Motor neuron (in vitro differentiated cells): ENCODE data around the gene SELENOO. TPM values are rescaled to one million over a fixed set of nuclear protein-coding genes. Genes with fewer than 3 reads are reported as not detected.

Source experiments
- ATAC-seq, 8 experiments: fragments of 200-7000 bp; cut with Tn5 transposase; replicated peaks in 6 of 8; 2 replicates each; pipeline ENCODE4 v1.8.0; 2021; ENCODE audit warnings: mild to moderate bottlenecking in 8 of 8, moderate library complexity in 8 of 8
- H3K27ac ChIP-seq, 2 donors: fragments of 250-450 bp; sonication (Bioruptor Pico); 2 replicates each; pipeline ENCODE4 v1.9.0; 2021; ENCODE audit warnings: antibody characterized with exemption in 2 of 2, mild to moderate bottlenecking in 2 of 2, moderate library complexity in 1 of 2
- H3K4me1 ChIP-seq, 2 donors: fragments of 250-450 bp; sonication (Bioruptor Pico); replicated peaks in 1 of 2; 2 replicates each; pipeline ENCODE4 v1.6.1; 2021; ENCODE audit warnings: antibody characterized with exemption in 2 of 2, mild to moderate bottlenecking in 2 of 2, moderate library complexity in 1 of 2
- H3K4me3 ChIP-seq, 5 donors: fragments of 250-450 bp; sonication (Bioruptor Pico); 2 replicates each; pipeline ENCODE4 v1.9.0; 2021; ENCODE audit warnings: antibody characterized with exemption in 5 of 5, mild to moderate bottlenecking in 5 of 5, moderate library complexity in 4 of 5
- WGBS, 10 experiments: fragments of 450-650 bp; shearing (Covaris generic); methylation state at CpG; one replicate each; pipeline ENCODE4 v1.0.0; 2022; 5-methylcytosine and 5-hydroxymethylcytosine counted together
- in situ Hi-C, 9 experiments: fragments of 400-800 bp; cut with MboI; loops; one replicate each; pipeline ENCODE4 v1.15.0; 2021; ENCODE audit warnings: low sequenced_read_pairs in 9 of 9, low pct_unique_long_range_greater_than_20kb in 2 of 9; ENCODE audit not compliant: unreplicated experiment in 9 of 9
- total RNA-seq, 8 experiments: library from RNA; unstranded; fragments of 300-600 nt; gene quantifications; 2 replicates each; pipeline versions ENCODE4 v1.2.3 to v1.2.4, GENCODE V29; 2022

SELENOO gene
- total RNA-seq, 8 experiments from 2014 or later: 7.5 to 32.8 (median 11.2) TPM

DNA sequence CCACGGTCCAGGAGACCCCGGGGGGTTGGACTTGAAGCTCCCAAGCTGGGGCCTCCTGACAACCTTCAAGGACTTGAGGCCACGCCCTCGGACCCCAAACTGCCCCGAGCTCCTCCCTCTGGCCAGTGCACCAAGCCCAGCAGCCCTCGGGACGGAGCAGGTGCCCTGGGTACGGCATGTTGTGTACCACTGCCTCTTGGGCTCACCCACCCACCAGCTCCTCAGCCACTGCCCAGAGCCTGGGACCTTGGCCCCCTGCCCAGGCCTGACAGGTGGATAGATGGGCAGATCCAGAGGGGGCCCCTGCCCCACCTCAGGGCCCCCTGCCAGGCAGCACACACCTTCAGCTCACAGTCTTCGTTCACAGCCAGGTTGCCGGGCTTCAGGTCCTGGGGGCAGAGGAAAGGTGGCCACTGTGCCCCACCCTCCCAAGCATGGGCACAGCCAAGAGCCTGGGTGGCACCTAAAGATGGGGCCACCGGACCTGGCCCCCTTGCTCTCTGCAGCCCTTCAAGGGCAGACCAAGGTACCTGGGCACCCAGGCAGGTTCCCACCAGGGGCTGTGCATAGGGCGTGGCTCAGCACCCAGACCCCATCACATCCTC lies 55.5 kb downstream of the SELENOO start:
- H3K4me3 ChIP-seq: no peak overlapping the region
- H3K4me1 ChIP-seq: peaks cover 22 to 24% of the 10 kb centered on the region in 2 donors
- WGBS, 10 experiments: 80 to 90% methylated on average over 1 to 6 of the region's 12 CpGs; no CpG with 5 or more reads in 8 of the 10 experiments
- ATAC-seq: no peak
- in situ Hi-C loops: no loop called here
- no peak overlapping the region for H3K27ac ChIP-seq

- Histone ChIP-seq H3K4me3 (no peak overlapping the region), H3K27ac (no peak overlapping the region), H3K4me1 (peaks cover 16 to 19% of the 10 kb centered on the region in 2 donors)
- in situ Hi-C loops: no loop called here
- no peak for ATAC-seq
- 100% methylated on average over 2 of the region's 16 CpGs; no CpG with 5 or more reads in 9 of the 10 experiments for WGBS, 10 experiments
Observed at GRCh38 chr22:50257041-50257440, 56.2 kb downstream of the SELENOO start.

- 100% methylated on average over 2 of the region's 31 CpGs; no CpG with 5 or more reads in 9 of the 10 experiments for WGBS, 10 experiments
- in situ Hi-C loops: no loop called here
- Histone ChIP-seq H3K4me3 (no peak overlapping the region), H3K27ac (no peak overlapping the region), H3K4me1 (peaks cover 19 to 21% of the 10 kb centered on the region in 2 donors)
- no peak for ATAC-seq
Observed at GRCh38 chr22:50257451-50258360, 56.9 kb downstream of the SELENOO start.

GRCh38 chr22:50258361-50259292 lies 57.8 kb downstream of the SELENOO start:
- Histone ChIP-seq H3K4me1 (peaks cover 26 to 29% of the 10 kb centered on the region in 2 donors), H3K4me3 (no peak overlapping the region), H3K27ac (no peak overlapping the region)
- ATAC-seq: no peak
- in situ Hi-C loops: no loop called here
- WGBS, 10 experiments: 20 to 100% (median 83%) methylated on average over 1 to 15 of the region's 24 CpGs; no CpG with 5 or more reads in 4 of the 10 experiments

GRCh38 chr22:50259302-50259701 lies 58.5 kb downstream of the SELENOO start:
- H3K27ac ChIP-seq: no peak overlapping the region
- 100% methylated on average over 2 to 10 of the region's 15 CpGs; no CpG with 5 or more reads in 6 of the 10 experiments for WGBS, 10 experiments
- peaks cover 26 to 29% of the 10 kb centered on the region in 2 donors for H3K4me1 ChIP-seq
- no peak overlapping the region for H3K4me3 ChIP-seq
- in situ Hi-C loops: no loop called here
- no peak for ATAC-seq

DNA sequence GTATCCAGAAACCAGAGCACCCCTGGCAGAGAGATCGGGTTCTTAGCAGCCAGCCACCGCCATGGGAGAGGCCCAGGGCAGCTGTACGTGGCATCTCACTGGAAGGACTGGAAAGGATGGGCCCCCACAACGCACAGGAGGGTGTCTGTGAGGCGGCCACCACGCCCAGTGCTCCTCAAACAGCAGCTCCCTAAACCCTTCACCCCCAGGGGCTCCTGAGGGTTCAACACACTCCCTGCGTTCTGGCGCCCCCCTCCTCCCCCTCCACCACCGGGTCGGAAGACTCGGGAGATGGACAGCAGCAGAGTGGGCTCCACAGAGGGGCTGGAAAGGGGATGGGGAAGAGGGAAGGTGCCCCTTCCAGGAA lies 59.6 kb downstream of the SELENOO start:
- peak overlapping the region; percentile 83 to 87 for H3K27ac ChIP-seq
- peaks cover 26 to 29% of the 10 kb centered on the region in 2 donors for H3K4me1 ChIP-seq
- ATAC-seq: peak in 3 of 8 experiments; percentile 4 to 8 (median 5)
- in situ Hi-C loops: loop anchor here in 1 of 9 experiments (10.0 kb wide), 1 partner anchor 64 kb away; the partner anchor contains the start of gene DENND6B
- H3K4me3 ChIP-seq: peak overlapping the region; percentile 48 to 63 (median 56)
- WGBS, 10 experiments: 40% methylated on average over 1 of the region's 11 CpGs; no CpG with 5 or more reads in 9 of the 10 experiments

GRCh38 chr22:50260801-50261614 lies 60.2 kb downstream of the SELENOO start:
- Histone ChIP-seq H3K4me1 (peaks cover 26 to 29% of the 10 kb centered on the region in 2 donors), H3K4me3 (peak overlapping the region; percentile 48 to 63 (median 56)), H3K27ac (peak overlapping the region; percentile 83 to 87)
- peak; percentile 40 to 80 (median 60) for ATAC-seq
- WGBS, 10 experiments: 0% methylated on average over 1 of the region's 92 CpGs; no CpG with 5 or more reads in 9 of the 10 experiments
- in situ Hi-C loops: loop anchor here in 1 of 9 experiments (10.0 kb wide), 1 partner anchor 64 kb away; the partner anchor contains the start of gene DENND6B

DNA sequence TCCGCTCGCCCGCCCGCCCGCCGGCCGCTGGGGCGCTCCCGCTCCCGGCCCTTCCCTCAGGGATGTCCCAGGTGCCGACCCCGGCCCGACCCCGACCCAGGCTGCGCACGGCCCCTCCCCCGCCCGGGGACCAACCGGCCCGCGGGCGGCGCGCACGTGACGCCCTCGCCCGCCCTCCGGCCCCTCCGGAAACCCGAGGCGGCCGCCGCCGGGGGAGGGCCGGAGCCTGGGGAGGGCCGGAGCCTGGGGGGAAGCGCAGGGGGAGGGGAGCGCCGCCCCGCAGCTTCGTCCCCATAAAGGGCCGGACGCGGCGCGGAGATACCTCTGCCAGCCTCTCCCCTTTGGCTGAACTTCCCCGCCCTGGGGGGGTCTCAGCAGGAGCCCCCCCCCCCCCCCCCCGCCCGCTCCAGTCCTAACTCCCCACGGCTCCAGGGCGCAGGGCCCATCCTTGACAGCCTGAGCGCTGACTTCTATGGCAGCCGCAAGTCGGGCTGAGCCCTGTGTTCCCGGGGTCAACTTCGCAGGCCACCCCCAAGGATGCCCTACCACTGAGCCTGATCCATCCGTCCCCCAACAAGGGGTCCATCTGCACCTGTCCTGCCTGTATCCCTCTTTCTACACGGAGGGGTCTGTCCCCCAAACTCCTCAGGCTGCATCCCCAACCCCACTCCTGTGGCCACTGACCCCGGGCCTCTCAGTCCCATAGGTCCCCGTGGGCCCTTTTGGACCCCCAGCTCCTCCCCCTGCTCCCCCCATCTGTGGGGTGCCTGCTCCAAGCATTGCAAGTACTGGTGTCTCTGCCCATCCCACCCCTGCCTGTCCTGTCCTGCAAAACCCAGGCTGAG lies 61.0 kb downstream of the SELENOO start, which contains the start of gene MAPK12:
Gene MAPK12 (minus strand): TSS at position 69 of the 845 bp plus-strand sequence. CDS start 174 bp downstream, outside the sequence.
- peak; percentile 25 to 80 (median 66) for ATAC-seq
- peaks cover 28 to 30% of the 10 kb centered on the region in 2 donors for H3K4me1 ChIP-seq
- no CpG with 5 or more reads among the region's 61 CpGs for WGBS, 10 experiments
- in situ Hi-C loops: loop anchor here in 1 of 9 experiments (10.0 kb wide), 1 partner anchor 63 kb away; the partner anchor contains the start of gene DENND6B
- peak within 1 kb of the TSS; percentile 83 to 87 for H3K27ac ChIP-seq
- peak within 1 kb of the TSS; percentile 48 to 63 (median 56) for H3K4me3 ChIP-seq

DNA sequence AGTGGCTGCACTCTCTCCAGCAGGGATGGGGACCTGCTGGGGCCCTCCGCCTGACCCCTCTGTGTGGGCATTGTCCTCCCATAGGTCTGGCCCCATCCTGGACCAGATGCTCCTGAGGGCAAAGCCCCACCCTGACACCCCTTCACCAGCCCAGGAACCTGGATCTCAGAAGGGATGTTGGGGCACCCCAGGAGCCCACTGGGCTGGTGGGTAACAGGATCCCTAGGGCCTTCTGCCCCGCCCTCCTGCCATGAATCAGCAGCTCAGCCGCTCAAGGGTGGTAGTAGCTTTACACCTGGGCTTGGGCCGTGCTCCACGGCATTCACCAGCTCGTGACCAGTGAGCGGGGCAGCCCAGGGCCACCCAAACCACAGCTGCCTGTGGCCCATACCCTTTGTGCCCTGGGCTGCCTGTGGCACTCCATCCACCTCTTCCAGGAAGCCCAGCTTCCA lies 61.7 kb downstream of the SELENOO start:
- 40 to 67% methylated on average over 1 of the region's 7 CpGs; no CpG with 5 or more reads in 8 of the 10 experiments for WGBS, 10 experiments
- in situ Hi-C loops: loop anchor here in 1 of 9 experiments (10.0 kb wide), 1 partner anchor 62 kb away; the partner anchor contains the start of gene DENND6B
- Histone ChIP-seq H3K27ac (peak overlapping the region; percentile 10 to 87), H3K4me3 (peak overlapping the region in 3 of 5 donors; percentile 48 to 63 (median 56)), H3K4me1 (peaks cover 34 to 35% of the 10 kb centered on the region in 2 donors)
- ATAC-seq: no peak

- 46 to 80% (median 71%) methylated on average over 1 to 4 of the region's 9 CpGs; no CpG with 5 or more reads in 7 of the 10 experiments for WGBS, 10 experiments
- Histone ChIP-seq H3K4me1 (peaks cover 37 to 39% of the 10 kb centered on the region in 2 donors), H3K27ac (peak overlapping the region in 1 of 2 donors; percentile 10), H3K4me3 (no peak overlapping the region)
- no peak for ATAC-seq
- in situ Hi-C loops: loop anchor here in 1 of 9 experiments (10.0 kb wide), 1 partner anchor 62 kb away; the partner anchor contains the start of gene DENND6B
Observed at GRCh38 chr22:50262973-50263617, 62.3 kb downstream of the SELENOO start.
